Ascending aorta (tissue), 2 donors: ENCODE data around the gene INPP5A. TPM values are rescaled to one million over a fixed set of nuclear protein-coding genes. Genes with fewer than 3 reads are reported as not detected.

Experiments used
- DNase-seq, 2 donors: peaks; one replicate each; pipeline ENCODE4 v3.0.0-alpha.2; 2019; ENCODE audit warnings: low spot score in 2 of 2
- H3K27ac ChIP-seq, 2 donors: fragments of 200-600 bp; sonication (generic); one replicate each; pipeline ENCODE4 v1.5.1; 2016 to 2017; ENCODE audit warnings: mild to moderate bottlenecking in 1 of 2
- H3K27me3 ChIP-seq: fragments of 200-600 bp; sonication (generic); one replicate; pipeline ENCODE4 v1.5.1; 2017
- H3K36me3 ChIP-seq, 2 donors: fragments of 200-600 bp; sonication (generic); one replicate each; pipeline ENCODE4 v1.5.1; 2016
- H3K4me1 ChIP-seq, 2 donors: fragments of 200-600 bp; sonication (generic); one replicate each; pipeline ENCODE4 v1.5.1; 2016 to 2017; ENCODE audit warnings: mild to moderate bottlenecking in 1 of 2
- H3K4me3 ChIP-seq, 2 donors: fragments of 200-600 bp; sonication (generic); one replicate each; pipeline ENCODE4 v1.5.1; 2016 to 2017; ENCODE audit warnings: mild to moderate bottlenecking in 1 of 2
- H3K9me3 ChIP-seq, 2 donors: fragments of 200-600 bp; sonication (generic); one replicate each; pipeline ENCODE4 v1.5.1; 2016
- intact Hi-C: fragments of 100-400 bp; cut with DNase I; formaldehyde crosslinking; loops from one replicate; pipeline ENCODE4 v1.15.1; 2023
- total RNA-seq: library from RNA; depleted of rRNA; stranded (reverse); fragments of >200 nt; gene quantifications from one replicate; pipeline ENCODE4 v1.1.0, GENCODE V29; 2016
- TF ChIP-seq, protein P1 (sequence below), 3 experiments: fragments of 200-600 bp in 2 of 3; fragments of 450-650 bp in 1 of 3; sonication (generic) in 2 of 3; IDR thresholded peaks; one replicate each; pipeline ENCODE4 v1.5.1; 2016 to 2019; ENCODE audit warnings: antibody characterized with exemption in 3 of 3, mild to moderate bottlenecking in 1 of 3, moderate library complexity in 1 of 3

INPP5A gene
- total RNA-seq, 1 donor from 2014 or later: 81.2 TPM

DNA sequence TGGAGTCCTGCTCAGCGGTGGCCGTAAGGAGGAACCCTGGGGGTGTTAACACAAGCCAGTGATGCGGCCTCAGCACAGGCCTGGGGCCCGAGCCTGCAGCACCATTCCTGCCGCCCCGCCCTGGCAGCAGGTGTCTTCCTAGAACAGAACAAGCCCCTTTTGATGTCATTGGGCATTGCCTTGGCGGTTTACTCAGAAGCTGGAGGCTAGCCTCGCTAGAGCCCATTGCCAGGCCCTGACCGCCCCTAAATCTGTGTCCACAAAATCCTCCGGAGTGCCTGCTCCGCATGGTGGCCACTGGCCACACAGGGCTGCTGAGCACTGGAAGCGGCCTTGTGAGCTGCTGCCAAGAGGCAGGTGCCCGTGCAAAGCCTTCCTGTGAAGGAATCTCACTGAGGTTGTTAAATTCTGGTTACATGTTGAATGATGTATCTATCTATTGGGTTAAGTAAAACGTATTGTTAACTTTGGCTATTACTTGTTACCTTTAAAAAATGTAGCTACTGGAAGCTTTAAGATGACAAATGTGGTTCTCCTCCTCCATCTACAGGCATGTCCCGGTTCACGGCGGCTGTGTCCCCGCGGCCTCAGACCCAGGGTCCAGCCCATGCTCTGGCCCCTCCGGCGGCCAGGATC lies 1.2 kb upstream of the INPP5A start:
- Histone ChIP-seq H3K27me3 (no peaks in the 10 kb centered on the region), H3K36me3 (no peaks in the 10 kb centered on the region), H3K27ac (peak overlapping the region; percentile 85 to 87), H3K9me3 (no peaks in the 10 kb centered on the region), H3K4me3 (peak overlapping the region; percentile 81 to 87), H3K4me1 (peaks cover 5 to 33% of the 10 kb centered on the region in 2 donors)
- TF ChIP-seq, protein P1, sequence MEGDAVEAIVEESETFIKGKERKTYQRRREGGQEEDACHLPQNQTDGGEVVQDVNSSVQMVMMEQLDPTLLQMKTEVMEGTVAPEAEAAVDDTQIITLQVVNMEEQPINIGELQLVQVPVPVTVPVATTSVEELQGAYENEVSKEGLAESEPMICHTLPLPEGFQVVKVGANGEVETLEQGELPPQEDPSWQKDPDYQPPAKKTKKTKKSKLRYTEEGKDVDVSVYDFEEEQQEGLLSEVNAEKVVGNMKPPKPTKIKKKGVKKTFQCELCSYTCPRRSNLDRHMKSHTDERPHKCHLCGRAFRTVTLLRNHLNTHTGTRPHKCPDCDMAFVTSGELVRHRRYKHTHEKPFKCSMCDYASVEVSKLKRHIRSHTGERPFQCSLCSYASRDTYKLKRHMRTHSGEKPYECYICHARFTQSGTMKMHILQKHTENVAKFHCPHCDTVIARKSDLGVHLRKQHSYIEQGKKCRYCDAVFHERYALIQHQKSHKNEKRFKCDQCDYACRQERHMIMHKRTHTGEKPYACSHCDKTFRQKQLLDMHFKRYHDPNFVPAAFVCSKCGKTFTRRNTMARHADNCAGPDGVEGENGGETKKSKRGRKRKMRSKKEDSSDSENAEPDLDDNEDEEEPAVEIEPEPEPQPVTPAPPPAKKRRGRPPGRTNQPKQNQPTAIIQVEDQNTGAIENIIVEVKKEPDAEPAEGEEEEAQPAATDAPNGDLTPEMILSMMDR (IDR thresholded peaks at IDR 0.05): peak in 1 of 3 experiments; percentile 15
- no peak for DNase-seq
- intact Hi-C loops: loop anchor here (2.0 to 5.0 kb wide), 4 partner anchors 72 to 554 kb away; partner anchors contain the start of genes BNIP3 and PWWP2B

DNA sequence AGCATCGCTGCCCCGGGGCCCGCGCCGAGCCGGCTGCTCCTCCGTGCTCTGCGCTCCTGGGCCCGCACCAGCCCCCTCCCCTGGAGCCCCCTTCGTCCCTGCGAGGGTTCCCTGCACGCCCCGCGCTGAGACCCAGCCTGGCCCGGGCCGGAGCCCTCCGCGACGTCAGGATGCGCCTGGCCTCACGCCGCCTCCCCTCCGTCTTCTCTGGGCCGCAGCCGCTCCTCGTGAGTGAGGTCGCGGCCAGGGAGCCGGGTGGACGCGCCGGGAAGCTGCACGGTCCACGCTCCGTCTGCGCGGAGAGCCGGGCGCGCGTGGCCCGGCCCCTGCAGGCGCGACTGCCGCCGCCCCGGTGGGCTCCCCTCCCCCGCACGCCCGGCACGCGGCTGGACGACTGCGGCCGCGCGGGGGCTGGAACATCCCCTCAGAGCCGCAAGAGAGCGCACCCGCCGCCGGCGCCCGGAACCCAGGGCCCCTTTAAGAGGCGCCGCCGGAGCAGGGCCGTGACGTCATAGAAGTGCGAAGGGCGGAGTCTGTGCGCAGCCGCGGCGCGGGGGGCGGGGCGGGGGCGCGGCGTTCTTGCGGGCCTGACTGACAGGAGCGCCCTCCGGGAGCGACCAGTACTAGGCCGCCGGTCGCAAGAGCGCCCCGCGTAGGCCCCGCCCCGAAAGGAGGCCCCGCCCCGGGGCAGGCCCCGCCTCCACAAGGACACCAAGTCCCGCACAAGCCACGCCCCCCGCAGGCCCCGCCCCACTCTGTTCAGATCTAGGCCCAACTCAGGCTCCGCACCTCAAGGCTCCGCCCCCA lies 507 bp upstream of the INPP5A start:
- H3K9me3 ChIP-seq: no peaks in the 10 kb centered on the region
- TF ChIP-seq, protein P1 (IDR thresholded peaks at IDR 0.05): peak in 2 of 3 experiments; percentile 17 to 67
- intact Hi-C loops: loop anchor here (1.0 to 5.0 kb wide), 8 partner anchors 20 to 555 kb away; partner anchors contain the start of genes BNIP3 and PWWP2B
- H3K4me3 ChIP-seq: peak overlapping the region; percentile 81 to 87
- no peaks in the 10 kb centered on the region for H3K27me3 ChIP-seq
- peak; percentile 100 for DNase-seq
- no peaks in the 10 kb centered on the region for H3K36me3 ChIP-seq
- H3K27ac ChIP-seq: peak overlapping the region; percentile 85 to 87
- peaks cover 5 to 40% of the 10 kb centered on the region in 2 donors for H3K4me1 ChIP-seq

DNA sequence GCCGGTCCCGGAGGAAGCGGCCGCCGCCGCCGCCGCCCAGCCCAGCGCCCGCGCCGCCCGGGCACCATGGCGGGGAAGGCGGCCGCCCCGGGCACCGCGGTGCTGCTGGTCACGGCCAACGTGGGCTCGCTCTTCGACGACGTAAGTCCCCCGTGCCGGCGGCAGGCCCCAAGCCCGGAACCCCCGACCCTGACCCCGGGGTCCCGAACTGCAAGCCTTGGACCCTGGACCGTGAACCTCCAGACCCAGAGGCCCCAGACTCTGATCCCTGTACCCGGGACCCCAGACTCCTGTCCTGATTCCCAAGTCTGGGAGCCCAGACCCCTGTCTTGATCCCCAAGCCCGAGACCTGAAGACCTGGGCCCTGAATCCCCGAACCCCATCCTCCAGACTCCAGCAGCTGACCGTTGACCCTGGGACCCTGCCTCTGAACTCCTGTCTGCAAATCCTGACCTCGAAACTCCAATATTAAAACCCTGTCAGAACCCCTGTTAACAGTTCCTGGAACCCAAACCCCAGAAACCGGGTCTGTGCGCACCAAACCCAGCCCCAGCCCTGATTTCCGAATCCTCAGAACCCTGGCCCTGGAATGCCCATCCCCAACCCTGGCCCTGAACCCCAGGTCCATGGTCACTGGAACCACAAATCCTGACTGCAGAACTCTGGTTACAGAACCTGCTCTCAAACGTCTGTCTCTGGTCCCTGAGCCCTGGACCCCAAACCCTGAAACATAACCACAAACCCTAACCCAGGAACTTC lies 623 bp downstream of the INPP5A start:
- H3K4me3 ChIP-seq: peak overlapping the region; percentile 81 to 89
- H3K9me3 ChIP-seq: no peaks in the 10 kb centered on the region
- TF ChIP-seq, protein P1 (IDR thresholded peaks at IDR 0.05): no peak
- no peak for DNase-seq
- peaks cover 5 to 45% of the 10 kb centered on the region in 2 donors for H3K4me1 ChIP-seq
- intact Hi-C loops: loop anchor here (2.0 to 5.0 kb wide), 3 partner anchors 39 to 556 kb away; partner anchors contain the start of genes BNIP3 and PWWP2B
- H3K27me3 ChIP-seq: no peaks in the 10 kb centered on the region
- H3K36me3 ChIP-seq: no peaks in the 10 kb centered on the region
- peak overlapping the region; percentile 86 to 91 for H3K27ac ChIP-seq

DNA sequence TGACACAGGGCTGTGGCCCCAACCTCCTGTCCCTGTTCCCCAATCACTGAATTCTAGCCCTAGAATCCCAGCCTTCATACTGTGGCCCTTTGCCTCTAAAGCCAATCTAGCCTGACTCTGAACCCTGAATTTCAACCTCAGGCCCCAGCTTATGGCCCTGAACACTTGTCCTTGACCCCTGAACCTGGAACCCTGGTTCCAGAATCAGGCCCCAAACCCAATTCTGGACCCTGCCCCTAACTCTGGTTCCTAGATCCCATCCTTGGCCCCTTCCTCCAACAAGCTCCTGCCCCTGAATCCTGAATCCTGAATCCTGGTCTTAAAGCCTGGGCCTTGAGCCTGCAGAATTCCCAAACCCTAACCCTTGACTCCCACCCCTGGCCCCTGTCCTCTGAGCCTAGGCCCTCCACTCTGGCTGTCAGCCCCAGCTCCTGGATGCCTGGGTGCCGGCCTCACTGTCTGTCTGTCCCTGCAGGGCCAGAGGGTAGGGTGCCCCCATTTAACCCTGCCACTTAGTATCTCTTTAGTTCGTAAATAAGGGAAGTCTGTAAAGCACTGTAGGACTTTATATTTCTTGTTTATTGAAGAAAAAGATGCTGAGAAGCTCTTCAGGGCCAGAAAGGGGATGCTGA lies 1.3 kb downstream of the INPP5A start:
- peak overlapping the region; percentile 81 to 89 for H3K4me3 ChIP-seq
- DNase-seq: no peak
- no peaks in the 10 kb centered on the region for H3K36me3 ChIP-seq
- peaks cover 5 to 45% of the 10 kb centered on the region in 2 donors for H3K4me1 ChIP-seq
- TF ChIP-seq, protein P1 (IDR thresholded peaks at IDR 0.05): no peak
- H3K27ac ChIP-seq: peak overlapping the region; percentile 86 to 91
- H3K27me3 ChIP-seq: no peaks in the 10 kb centered on the region
- intact Hi-C loops: loop anchor here (2.0 to 5.0 kb wide), 3 partner anchors 38 to 557 kb away; partner anchors contain the start of genes BNIP3 and PWWP2B
- no peaks in the 10 kb centered on the region for H3K9me3 ChIP-seq

DNA sequence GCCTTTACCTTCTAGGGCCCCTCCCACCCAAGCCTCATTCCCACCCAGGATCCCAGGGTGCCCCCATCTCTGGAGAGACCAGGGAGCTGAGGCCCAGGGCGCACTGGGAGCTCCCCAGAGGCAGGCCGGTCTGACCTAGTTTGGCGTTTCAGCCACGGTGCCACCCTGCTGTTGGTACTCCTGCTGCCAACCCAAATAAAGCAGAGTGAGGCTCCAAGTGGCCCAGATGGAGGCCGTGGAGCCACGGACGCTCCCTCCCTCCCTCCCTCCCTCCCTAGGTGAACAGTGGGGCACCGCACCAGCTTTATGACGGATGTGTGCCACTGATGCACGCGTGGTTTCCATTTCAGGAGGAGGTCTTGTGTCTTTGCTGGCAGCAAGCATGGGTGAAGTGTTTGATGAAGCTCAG lies 1.8 kb downstream of the INPP5A start:
- TF ChIP-seq, protein P1 (IDR thresholded peaks at IDR 0.05): no peak
- Histone ChIP-seq H3K4me3 (peak overlapping the region; percentile 81 to 89), H3K27ac (peak overlapping the region; percentile 86 to 91), H3K36me3 (no peaks in the 10 kb centered on the region), H3K27me3 (no peaks in the 10 kb centered on the region), H3K9me3 (no peaks in the 10 kb centered on the region), H3K4me1 (peaks cover 5 to 47% of the 10 kb centered on the region in 2 donors)
- DNase-seq: peak in 1 of 2 donors; percentile 79
- intact Hi-C loops: loop anchor here (2.0 to 5.0 kb wide), 3 partner anchors 37 to 557 kb away; partner anchors contain the start of genes BNIP3 and PWWP2B
